Stomach (tissue), 9 donors: Measurements from ENCODE around the gene SLC5A1. TPM values are rescaled to one million over a fixed set of nuclear protein-coding genes. Genes with fewer than 3 reads are reported as not detected.

Experiments used
- DNase-seq, 2 donors: peaks; one replicate each; pipeline versions ENCODE4 v3.0.0 to v3.0.0-alpha.2; 2013 to 2019
- H3K27ac ChIP-seq, 5 donors: fragments of 200-600 bp in 4 of 5; sonication (generic) in 4 of 5; one replicate each; pipeline ENCODE4 v1.5.1; 2013 to 2019; ENCODE audit warnings: mild to moderate bottlenecking in 1 of 5, moderate library complexity in 1 of 5
- H3K27me3 ChIP-seq, 3 donors: fragments of 200-600 bp; sonication (generic); one replicate each; pipeline ENCODE4 v1.5.1; 2017 to 2019; ENCODE audit warnings: mixed run types in 1 of 3
- H3K36me3 ChIP-seq, 4 donors: fragments of 200-600 bp; sonication (generic); 1 replicate in 3 of 4; 2 replicates in 1 of 4; pipeline ENCODE4 v1.5.1; 2016 to 2019
- H3K4me1 ChIP-seq, 4 donors: fragments of 200-600 bp; sonication (generic); one replicate each; pipeline ENCODE4 v1.5.1; 2016 to 2019
- H3K4me3 ChIP-seq, 4 donors: fragments of 200-600 bp; sonication (generic) in 3 of 4; one replicate each; pipeline ENCODE4 v1.5.1; 2016 to 2019; ENCODE audit warnings: mild to moderate bottlenecking in 1 of 4
- H3K9me3 ChIP-seq, 4 donors: fragments of 200-600 bp; sonication (generic); one replicate each; pipeline ENCODE4 v1.5.1; 2016 to 2019
- EP300 ChIP-seq: sonication (generic); formaldehyde crosslinking; IDR thresholded peaks from one replicate; pipeline ENCODE4 v1.6.1; 2017; ENCODE audit warnings: antibody characterized with exemption
- POLR2A ChIP-seq, 4 donors: fragments of 450-650 bp; IDR thresholded peaks; one replicate each; pipeline ENCODE4 v1.6.1; 2016; ENCODE audit warnings: antibody characterized with exemption in 4 of 4, control low read depth in 2 of 4, mild to moderate bottlenecking in 1 of 4, moderate library complexity in 1 of 4
- POLR2AphosphoS5 ChIP-seq, 3 donors: sonication (generic); formaldehyde crosslinking; IDR thresholded peaks; one replicate each; pipeline ENCODE4 v1.6.1; 2016; ENCODE audit warnings: antibody characterized with exemption in 3 of 3
- WGBS, 5 donors: extraction: QIAGEN DNeasy Blood & Tissue Kit in 3 of 5; methylation state at CpG; one replicate each; pipeline versions ENCODE4 v1.1.5 to v1.1.7; 2013 to 2018; 5-methylcytosine and 5-hydroxymethylcytosine counted together
- intact Hi-C: fragments of 100-400 bp; cut with DNase I; formaldehyde crosslinking; loops from one replicate; pipeline ENCODE4 v1.15.1; 2023; ENCODE audit warnings: low total_unique reads
- polyA plus RNA-seq, 3 donors: library from polyadenylated mRNA; stranded (reverse); fragments of 200-250 nt; gene quantifications; one replicate each; pipeline ENCODE4 v1.2.3, GENCODE V29; 2013
- total RNA-seq, 5 donors: library from RNA; depleted of rRNA; stranded (reverse); fragments of >200 nt; gene quantifications; one replicate each; pipeline versions ENCODE4 v1.1.0 to v1.2.3, GENCODE V29; 2014 to 2016
- TF ChIP-seq, protein P1 (sequence below), 7 experiments: fragments of 450-650 bp in 4 of 7; fragments of 200-600 bp in 3 of 7; sonication (generic) in 3 of 7; IDR thresholded peaks; one replicate each; pipeline ENCODE4 v1.5.1; 2016 to 2019; ENCODE audit warnings: antibody characterized with exemption in 7 of 7, control low read depth in 2 of 7, mild to moderate bottlenecking in 1 of 7
- donor health status: healthy with polysubstance abuse.
- donor health status: Bipolar disorder and iron deficiency.
- donor health status: healthy.

Gene SLC5A1
- total and polyA plus RNA-seq, 8 donors, result 0.68 to 13.8 (median 2.3) TPM; not detected in 3

DNA sequence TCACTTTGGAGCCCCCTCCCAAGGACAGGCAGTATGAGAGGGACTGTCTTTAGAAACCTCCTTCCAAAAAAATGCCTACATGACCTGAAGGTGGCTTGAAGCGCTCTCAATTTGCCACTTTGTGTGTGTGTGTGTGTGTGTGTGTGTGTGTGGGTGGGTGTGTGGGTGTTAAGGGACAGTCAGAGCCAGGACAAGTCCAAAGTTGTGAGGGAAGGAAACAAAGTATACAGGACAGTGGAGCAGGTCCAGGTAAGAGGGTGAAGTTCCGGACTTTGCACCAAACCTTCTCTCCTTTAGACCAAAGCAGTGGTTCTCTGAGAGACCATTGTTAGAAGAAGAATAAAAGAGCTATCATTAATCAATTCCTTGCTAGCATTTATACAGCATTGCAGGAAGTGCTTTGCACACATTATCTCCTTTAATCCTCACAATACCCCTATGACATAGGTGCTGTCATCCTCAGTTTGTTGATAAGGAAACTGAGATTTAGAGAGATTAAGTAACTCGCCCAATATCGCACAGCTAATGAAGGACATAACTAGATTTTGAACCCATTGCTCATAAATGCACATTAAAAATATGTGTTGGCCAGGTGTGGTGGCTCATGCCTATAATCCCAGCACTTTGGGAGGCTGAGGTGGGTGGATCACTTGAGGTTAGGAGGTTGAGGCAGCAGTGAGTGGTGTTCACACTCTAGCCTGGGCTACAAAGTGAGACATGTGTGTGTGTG is 12.4 kb upstream of the SLC5A1 start:
- DNase-seq, result no peak
- TF ChIP-seq POLR2AphosphoS5 (IDR thresholded peaks at IDR 0.05) (no peak), EP300 (no peak), POLR2A (IDR thresholded peaks at IDR 0.05) (no peak)
- TF ChIP-seq, protein P1, sequence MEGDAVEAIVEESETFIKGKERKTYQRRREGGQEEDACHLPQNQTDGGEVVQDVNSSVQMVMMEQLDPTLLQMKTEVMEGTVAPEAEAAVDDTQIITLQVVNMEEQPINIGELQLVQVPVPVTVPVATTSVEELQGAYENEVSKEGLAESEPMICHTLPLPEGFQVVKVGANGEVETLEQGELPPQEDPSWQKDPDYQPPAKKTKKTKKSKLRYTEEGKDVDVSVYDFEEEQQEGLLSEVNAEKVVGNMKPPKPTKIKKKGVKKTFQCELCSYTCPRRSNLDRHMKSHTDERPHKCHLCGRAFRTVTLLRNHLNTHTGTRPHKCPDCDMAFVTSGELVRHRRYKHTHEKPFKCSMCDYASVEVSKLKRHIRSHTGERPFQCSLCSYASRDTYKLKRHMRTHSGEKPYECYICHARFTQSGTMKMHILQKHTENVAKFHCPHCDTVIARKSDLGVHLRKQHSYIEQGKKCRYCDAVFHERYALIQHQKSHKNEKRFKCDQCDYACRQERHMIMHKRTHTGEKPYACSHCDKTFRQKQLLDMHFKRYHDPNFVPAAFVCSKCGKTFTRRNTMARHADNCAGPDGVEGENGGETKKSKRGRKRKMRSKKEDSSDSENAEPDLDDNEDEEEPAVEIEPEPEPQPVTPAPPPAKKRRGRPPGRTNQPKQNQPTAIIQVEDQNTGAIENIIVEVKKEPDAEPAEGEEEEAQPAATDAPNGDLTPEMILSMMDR (IDR thresholded peaks at IDR 0.05), result no peak
- no peaks in the 10 kb centered on the region for H3K9me3 ChIP-seq
- WGBS, 5 donors, result 74 to 91% (median 88%) methylated on average over 4 of the region's 4 CpGs
- H3K4me3 ChIP-seq, result no peak overlapping the region
- H3K27ac ChIP-seq, result no peak overlapping the region
- H3K4me1 ChIP-seq, result no peaks in the 10 kb centered on the region
- H3K36me3 ChIP-seq, result no peaks in the 10 kb centered on the region
- intact Hi-C loops, result no loop called here
- H3K27me3 ChIP-seq, result no peaks in the 10 kb centered on the region

DNA sequence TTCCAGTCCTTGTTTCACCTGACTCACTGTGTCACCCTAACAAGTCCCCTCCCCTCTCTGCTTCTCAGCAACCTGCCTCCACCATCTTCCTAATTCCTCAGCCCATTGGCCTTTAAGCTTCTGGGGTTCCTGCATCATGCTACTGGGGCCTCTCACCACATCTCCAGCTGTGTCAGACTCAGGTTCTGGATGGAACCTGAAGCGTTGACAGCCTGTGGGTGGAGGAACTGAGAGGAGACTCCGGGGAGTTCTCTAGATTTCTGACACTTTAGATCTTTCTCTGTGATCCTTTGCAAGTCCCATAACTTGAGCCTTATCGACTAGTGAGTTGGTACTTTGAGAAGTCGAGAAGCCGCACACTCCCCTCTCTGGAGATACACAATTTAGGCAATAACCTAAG is 11.6 kb upstream of the SLC5A1 start:
- intact Hi-C loops, result no loop called here
- no peak for DNase-seq
- WGBS, 5 donors, result 88 to 98% (median 94%) methylated on average over 5 of the region's 5 CpGs

DNA sequence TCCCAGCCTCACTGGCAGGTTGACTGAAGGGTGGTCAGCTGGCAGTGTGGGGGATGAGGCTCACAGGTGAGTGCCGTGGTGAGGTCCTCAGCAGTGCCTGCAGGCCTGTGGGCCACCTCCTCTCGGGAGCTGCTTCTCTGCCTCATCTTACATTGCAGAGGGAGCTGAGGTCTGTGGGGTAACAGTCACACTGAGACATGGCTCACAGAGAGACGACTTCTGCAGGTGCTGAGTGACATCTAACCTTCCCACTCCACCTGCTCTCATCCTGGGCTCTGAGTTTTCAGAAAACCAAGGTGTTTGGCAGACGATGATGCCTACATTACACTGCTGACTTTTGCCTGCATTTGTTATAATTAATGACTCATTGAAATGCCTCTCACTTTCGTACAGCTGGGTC is 8.8 kb upstream of the SLC5A1 start:
- Histone ChIP-seq H3K36me3 (no peaks in the 10 kb centered on the region), H3K27ac (no peak overlapping the region), H3K27me3 (peaks cover 0 to 6% (median 0%) of the 10 kb centered on the region in 3 donors), H3K4me1 (no peaks in the 10 kb centered on the region), H3K4me3 (no peak overlapping the region), H3K9me3 (no peaks in the 10 kb centered on the region)
- DNase-seq, result no peak
- intact Hi-C loops, result no loop called here
- 63 to 74% (median 67%) methylated on average over 4 to 5 of the region's 5 CpGs for WGBS, 5 donors
- TF ChIP-seq POLR2A (IDR thresholded peaks at IDR 0.05) (no peak), EP300 (no peak), POLR2AphosphoS5 (IDR thresholded peaks at IDR 0.05) (no peak)
- TF ChIP-seq, protein P1 (IDR thresholded peaks at IDR 0.05), result no peak

More for the DNA sequence above, 11.6 kb upstream of the SLC5A1 start:
- Histone ChIP-seq H3K9me3 (no peaks in the 10 kb centered on the region), H3K4me3 (no peak overlapping the region), H3K27ac (no peak overlapping the region), H3K4me1 (no peaks in the 10 kb centered on the region), H3K36me3 (no peaks in the 10 kb centered on the region), H3K27me3 (no peaks in the 10 kb centered on the region)
- no peak for TF ChIP-seq POLR2A (IDR thresholded peaks at IDR 0.05)
- TF ChIP-seq EP300, result no peak
- TF ChIP-seq, protein P1 (IDR thresholded peaks at IDR 0.05), result no peak
- TF ChIP-seq POLR2AphosphoS5 (IDR thresholded peaks at IDR 0.05), result no peak

DNA sequence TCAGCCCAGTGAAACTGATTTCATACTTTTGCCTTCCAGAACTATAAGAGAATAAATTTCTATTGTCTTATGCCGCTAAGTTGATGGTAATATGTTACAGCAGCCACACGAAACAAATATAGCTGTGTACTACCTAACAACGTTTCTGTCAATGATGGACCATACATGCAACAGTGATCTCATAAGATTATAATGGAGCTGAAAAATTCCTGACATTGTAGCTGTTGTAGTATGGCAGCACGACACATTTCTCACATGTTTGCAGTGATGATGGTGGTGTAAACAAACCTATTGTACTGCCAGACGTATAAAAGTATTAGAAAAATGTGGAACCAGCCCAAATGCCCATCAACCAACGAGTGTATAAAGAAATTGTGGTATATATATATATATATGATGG is 5.8 kb upstream of the SLC5A1 start:
- 65 to 80% (median 73%) methylated on average over 6 of the region's 6 CpGs for whole genome bisulfite sequencing, 5 donors
- H3K4me3 ChIP-seq, result no peak overlapping the region
- intact Hi-C loops, result no loop called here

More for the DNA sequence above, 5.8 kb upstream of the SLC5A1 start:
- H3K27ac ChIP-seq, result no peak overlapping the region
- peaks cover 0 to under 1% (median 0%) of the 10 kb centered on the region in 4 donors for H3K4me1 ChIP-seq
- TF ChIP-seq POLR2AphosphoS5 (IDR thresholded peaks at IDR 0.05) (no peak), EP300 (no peak), POLR2A (IDR thresholded peaks at IDR 0.05) (no peak)
- TF ChIP-seq, protein P1 (IDR thresholded peaks at IDR 0.05), result no peak
- H3K27me3 ChIP-seq, result peaks cover 0 to 22% (median 0%) of the 10 kb centered on the region in 3 donors
- no peak for DNase-seq
- no peaks in the 10 kb centered on the region for H3K9me3 ChIP-seq
- no peaks in the 10 kb centered on the region for H3K36me3 ChIP-seq
